Endometrial microvascular endothelial cells (primary cell): ENCODE measurements around the gene ID4. TPM values are rescaled to one million over a fixed set of nuclear protein-coding genes. Genes with fewer than 3 reads are reported as not detected.

ENCODE experiments used
- in situ Hi-C: cut with HindIII; loops from 2 replicates; pipeline ENCODE4 v1.10.0; 2017; ENCODE audit warnings: low sequenced_read_pairs, low pct_unique_long_range_greater_than_20kb; ENCODE audit errors: inconsistent ontology term
- total RNA-seq: library from RNA; depleted of rRNA; stranded (reverse); fragments of >200 nt; gene quantifications from one replicate; pipeline ENCODE4 v1.2.3, GENCODE V29; 2015; ENCODE audit errors: inconsistent ontology term

ID4 gene
- total RNA-seq, 1 donor from 2014 or later = not detected

DNA sequence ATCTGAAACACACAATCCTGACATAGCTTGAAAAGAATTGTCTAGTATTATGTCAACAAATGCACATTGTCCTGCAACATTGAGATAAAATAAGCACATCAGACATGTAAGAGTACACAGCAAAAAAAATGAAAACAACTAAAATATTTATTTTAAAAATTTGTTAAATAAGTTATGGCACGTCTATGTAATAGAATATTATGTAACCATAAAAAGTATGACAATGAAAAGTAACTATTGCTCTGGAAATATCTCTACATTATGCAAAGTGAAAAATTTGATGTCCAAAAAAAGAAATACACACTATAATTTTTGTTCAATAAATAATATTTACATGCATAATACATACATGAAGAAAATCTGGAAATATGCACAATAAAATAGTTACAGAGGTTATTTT lies 9.3 kb upstream of the ID4 start:
- in situ Hi-C loops = no loop called here

DNA sequence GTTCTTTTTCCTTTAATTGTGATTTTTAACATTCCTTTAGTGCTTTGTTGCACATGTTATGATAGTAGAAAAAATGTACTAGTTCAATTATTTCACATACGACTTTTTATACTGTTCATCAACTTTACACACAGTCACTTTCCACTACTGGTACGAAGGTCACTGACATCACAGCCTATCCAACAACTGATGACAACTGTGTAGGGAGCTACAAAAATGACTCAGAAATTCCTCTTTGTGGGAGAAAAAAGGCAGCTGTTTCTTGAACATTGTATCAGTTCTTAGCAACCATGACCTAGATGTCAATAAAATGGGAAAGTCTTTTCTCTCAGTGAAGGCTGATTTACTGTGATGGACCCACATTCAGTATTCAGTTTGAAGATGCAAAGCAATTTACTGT lies 7.0 kb upstream of the ID4 start:
- in situ Hi-C loops = no loop called here

DNA sequence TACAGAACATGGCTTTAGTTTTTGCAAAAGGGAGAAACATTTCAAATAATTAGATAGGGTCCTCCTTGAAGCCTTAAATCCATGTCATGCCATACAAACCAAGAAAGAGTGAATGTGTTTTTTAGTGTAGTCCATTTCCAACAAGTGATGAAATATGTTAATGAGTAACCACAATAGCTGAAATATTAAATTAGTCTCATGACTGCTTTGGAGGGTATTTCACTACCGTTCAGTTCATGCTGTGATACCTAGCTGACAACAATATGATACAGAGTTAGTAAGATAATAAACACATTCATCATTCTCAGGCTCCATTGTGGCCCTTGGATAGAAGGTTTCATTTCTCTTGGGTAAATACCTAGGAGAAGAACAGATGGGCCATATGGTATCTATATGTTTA lies 5.8 kb upstream of the ID4 start:
- in situ Hi-C loops = no loop called here

DNA sequence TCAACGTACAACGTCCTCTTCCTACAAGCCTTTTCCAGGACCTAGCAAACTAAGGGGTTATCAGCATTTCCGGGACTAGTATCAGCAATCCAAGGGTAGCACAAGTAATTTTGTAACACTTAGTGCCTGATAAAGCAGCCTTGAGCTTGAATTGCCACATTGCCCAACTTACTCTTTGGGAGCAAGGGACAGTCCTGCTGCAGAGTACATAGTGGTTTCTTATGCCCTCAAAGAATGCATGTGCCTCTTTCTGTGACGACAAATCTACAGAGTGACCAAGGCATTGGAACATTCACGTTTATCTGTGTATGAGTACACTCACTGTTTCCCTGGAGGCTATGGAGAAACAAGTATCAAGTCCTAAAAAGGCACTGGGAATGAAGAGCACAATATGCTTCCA lies 3.2 kb upstream of the ID4 start:
- in situ Hi-C loops = no loop called here

DNA sequence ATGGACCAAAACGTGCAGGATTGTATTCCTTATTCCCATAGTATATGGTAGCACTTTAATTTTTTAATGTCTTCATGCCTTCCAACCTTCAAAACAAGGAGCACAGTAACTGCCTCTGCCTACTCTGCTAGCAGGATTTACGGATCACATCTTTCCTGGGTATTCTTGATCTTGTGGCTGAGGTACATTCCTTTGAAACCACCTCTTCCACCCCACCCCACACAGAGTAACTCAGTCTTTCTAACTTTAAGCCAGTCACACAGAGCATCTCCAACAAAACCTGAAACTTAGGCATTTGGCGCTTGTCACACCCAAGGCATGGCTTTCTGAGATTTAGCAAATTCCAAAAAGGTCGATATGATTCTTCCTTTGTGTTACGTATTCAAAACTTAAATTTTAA lies 2.3 kb upstream of the ID4 start:
- in situ Hi-C loops = no loop called here

GRCh38 chr6:19835605-19836004 lies 1.6 kb upstream of the ID4 start:
- in situ Hi-C loops = no loop called here

DNA sequence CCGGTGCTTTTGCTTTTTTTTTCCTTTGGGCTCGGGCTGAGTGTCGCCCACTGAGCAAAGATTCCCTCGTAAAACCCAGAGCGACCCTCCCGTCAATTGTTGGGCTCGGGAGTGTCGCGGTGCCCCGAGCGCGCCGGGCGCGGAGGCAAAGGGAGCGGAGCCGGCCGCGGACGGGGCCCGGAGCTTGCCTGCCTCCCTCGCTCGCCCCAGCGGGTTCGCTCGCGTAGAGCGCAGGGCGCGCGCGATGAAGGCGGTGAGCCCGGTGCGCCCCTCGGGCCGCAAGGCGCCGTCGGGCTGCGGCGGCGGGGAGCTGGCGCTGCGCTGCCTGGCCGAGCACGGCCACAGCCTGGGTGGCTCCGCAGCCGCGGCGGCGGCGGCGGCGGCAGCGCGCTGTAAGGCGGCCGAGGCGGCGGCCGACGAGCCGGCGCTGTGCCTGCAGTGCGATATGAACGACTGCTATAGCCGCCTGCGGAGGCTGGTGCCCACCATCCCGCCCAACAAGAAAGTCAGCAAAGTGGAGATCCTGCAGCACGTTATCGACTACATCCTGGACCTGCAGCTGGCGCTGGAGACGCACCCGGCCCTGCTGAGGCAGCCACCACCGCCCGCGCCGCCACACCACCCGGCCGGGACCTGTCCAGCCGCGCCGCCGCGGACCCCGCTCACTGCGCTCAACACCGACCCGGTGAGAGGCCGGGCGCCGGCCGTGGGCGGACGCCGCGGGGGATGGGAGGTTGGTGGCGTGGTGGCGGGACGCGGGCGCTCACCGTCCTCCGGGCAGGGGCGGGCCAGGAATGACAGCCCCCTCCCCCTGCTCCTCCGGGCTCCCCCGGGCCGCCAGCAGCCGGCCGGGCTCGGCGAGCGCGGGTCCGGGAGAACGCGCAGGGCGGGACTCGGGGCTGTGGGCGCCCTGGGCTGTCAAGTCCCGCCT lies 606 bp downstream of the ID4 start:
- in situ Hi-C loops = no loop called here

DNA sequence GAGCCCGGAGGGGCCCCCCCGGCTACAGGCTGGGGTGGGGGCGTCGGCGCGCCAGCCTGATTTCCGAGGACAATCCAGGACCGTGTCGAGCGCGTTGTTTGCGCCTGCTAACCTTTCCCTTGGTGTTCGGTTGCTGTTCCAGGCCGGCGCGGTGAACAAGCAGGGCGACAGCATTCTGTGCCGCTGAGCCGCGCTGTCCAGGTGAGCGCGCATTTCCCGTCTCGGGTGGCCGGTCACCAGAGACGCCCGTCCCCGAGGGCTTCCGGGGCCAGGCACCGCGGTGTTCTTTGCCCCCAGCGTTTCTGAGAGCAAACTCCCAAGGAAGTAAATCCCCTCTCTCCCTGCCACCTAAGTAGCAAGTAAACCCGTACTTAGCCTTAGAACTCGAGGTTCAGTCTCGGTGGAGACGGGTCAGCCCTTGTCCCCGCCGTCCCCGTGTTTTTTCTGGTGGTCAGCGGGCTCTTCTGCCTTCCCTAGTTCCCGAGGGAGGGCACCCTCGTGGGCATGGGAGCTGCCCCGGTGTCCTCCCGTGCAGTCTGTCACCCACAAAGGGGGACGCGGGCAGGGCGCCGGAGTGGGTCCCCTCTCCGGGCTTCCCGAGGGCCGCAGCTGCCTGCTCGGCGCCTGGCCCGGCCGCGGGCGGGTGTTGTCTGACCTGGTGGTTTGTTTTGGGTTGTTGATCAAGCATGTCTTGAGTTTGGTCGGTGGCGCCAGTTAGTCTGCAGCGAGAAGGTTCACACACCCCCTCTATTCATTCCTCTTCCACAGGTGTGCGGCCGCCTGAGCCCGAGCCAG lies 1.5 kb downstream of the ID4 start:
- in situ Hi-C loops = no loop called here

- in situ Hi-C loops = no loop called here
Observed at GRCh38 chr6:19839237-19839546, 2.0 kb downstream of the ID4 start.

- in situ Hi-C loops = no loop called here
Observed at GRCh38 chr6:19839788-19840187, 2.6 kb downstream of the ID4 start.

DNA sequence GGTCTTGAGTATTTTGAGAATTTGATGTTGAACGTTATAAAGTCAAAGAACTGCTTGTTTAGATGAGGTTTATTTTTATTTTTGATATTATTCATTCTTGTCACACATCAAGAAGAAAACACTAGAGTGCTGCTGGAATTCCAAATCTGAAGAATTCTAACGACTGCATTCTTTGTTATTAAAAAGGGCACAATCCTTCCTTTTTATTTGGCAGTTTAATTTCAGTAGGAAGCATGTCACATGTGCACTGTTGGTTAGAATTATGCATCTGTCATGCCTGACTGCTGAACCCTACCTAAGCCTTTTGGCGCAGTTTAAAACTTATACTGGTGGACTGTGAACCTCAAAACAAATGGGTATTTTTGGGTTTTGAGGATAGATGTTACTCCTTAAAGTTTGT lies 4.0 kb downstream of the ID4 start:
- in situ Hi-C loops = no loop called here

GRCh38 chr6:19842030-19842615 lies 5.0 kb downstream of the ID4 start:
- in situ Hi-C loops = no loop called here

DNA sequence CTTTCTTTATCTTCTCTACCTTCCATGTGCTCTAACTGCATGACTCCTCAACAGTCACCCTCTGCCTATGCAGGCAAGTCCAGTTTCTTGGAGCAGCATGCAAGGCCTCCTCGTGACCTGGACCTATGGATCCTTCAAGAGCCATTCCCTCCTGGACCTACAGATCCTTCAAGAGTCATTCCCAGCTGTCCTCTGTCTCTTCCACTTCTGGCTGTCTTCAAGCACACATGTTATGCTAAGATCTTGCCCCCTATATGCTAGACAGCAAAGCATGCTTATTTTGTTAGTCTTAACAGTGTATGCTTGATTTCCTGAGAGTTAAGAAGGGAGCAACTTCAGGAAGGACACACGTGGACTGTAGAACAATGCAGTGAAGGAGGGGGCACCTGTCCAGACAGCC lies 7.5 kb downstream of the ID4 start:
- in situ Hi-C loops = no loop called here

DNA sequence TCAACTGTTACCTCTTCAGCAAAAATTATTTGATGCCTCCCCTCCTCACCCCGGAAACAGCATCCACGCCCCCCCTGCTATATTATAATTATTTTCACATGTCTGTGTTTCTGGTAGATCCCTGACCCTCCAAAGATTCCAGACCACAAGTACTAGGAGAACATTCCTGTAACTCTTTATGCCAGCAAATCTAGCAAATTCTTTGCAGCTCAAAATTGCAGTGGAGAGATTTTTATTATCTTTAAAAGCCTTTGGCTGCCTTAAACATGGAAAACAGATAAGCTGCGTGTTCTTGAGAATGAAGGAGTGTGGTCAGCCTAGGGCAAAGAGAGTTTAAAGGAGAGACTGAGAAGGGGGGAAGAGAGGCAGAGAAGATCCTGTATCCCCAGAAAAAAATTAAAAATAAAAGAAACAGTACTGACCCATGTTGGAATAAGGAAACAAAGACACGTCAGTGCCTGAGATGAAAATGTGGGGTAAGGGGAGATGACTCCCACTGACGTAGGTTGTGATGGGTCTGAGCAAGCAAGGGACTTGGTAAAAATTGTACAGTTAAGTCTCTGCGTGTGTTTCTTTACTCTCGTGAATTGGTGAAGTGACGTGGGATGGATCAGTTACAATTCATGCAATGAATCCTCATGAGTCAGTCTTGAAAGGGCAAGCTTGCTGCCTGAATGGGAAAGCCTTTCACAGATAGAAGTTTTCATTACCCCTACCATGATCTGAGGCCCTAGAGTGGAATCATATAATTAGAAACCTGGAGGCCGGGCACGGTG lies 8.3 kb downstream of the ID4 start:
- in situ Hi-C loops = no loop called here

DNA sequence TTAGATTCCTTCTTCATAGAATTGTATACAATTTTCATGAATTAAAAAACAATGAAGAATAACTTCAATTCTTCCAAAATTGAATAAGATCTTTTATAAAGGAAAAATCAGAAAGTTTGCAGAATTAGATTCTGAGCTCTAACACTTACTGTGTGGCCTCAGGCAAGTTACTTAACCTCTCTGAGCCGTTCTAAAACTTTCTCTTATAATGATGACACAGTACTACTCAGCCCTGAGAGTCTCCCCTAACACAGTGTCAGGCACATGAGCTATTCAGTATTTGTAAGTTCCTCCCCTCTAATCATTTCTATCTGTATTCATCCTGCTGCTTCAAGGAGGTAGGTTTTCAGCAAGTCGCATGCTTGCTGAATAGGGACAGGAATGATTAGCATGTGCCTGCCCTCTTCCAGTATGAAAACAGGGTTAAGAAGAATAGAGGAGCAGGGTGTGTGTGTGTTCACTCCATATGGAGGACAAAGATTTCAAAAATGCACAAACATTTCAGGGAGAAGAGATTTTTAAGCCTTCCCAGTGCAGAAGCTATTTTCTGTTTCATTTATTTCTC lies 11.4 kb downstream of the ID4 start:
- in situ Hi-C loops = no loop called here

DNA sequence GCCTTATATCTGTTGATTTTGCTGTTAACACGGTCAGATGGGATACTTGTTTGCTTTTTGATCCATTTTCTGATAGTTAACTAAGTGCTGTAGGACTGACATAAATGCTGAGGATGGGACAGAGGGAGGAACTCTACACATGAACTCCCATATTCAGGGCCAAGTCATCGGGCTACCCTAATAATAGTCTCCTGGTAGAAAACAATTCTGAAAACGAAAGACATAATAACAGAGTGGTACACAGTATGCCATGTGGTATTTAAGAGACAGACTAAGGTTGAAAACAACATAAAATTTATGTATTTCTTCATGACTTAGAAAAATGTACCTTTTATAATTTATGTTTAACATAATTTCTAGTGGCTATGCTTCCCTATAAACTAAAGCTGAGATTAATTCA lies 12.0 kb downstream of the ID4 start:
- in situ Hi-C loops = no loop called here

- in situ Hi-C loops = no loop called here
Observed at GRCh38 chr6:19849755-19850154, 12.6 kb downstream of the ID4 start.

- in situ Hi-C loops = no loop called here
Observed at GRCh38 chr6:19851241-19852089, 14.3 kb downstream of the ID4 start.
